Measurements from ENCODE around the gene C2CD3.

DNA sequence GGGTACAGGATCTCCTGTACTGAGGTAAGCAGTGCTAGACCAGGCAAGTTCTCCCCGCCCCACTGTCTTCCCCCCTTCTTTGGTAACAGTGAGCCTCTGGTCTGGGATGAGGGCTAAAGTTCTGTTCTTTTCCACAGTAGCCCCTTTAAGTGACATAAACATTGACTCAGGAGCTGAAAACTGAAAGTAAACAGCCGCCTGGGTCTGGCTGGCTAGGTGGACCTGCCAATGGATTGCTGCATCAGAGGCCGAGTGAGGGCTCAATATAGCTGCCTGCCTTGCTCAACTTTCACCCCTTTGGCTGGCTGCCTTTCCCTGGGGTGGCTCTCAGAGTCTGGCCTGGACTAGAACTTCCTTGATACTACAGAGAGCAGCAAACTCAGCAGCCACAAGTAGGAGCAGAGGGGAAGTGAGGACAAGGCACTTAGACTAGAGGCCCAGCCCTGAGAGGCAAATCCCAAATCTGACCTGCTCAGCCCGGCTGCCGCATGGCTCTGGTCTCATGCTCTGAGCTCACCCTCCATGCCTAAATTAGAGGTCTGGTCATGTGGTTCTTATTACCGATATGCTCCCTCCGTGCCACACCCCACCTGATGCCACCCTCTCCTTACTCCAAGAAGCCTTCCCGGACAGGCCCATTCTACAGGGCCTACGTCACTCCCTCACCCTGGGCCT is 152.3 kb downstream of the C2CD3 start:
- TF ChIP-seq EZH2 (IDR thresholded peaks at IDR 0.05; ENCODE audit: insufficient read depth, poor library complexity, severe bottlenecking) (no peak), EZH2phosphoT487 (IDR thresholded peaks at IDR 0.05; ENCODE audit: insufficient read depth, low read depth) (no peak)
